Stimulated activated CD8-positive, alpha-beta memory T cell treated with anti-CD3 and anti-CD28 coated beads, Interleukin-12 subunit alpha, Interleukin-12 subunit beta, amount 100 ng/mL, for 4 hours (primary cell): ENCODE data around the gene OSBPL2.

Experiments used
- DNase-seq: peaks from one replicate; pipeline ENCODE4 v3.0.0-alpha.2; 2020; ENCODE audit warnings: low read depth

The OSBPL2 gene

GRCh38 chr20:62313460-62314338 is 75.4 kb downstream of the OSBPL2 start:
- DNase-seq = no peak

GRCh38 chr20:62314339-62314638 is 76.0 kb downstream of the OSBPL2 start:
- no peak for DNase-seq

GRCh38 chr20:62314711-62315302 is 76.5 kb downstream of the OSBPL2 start:
- DNase-seq = no peak

GRCh38 chr20:62315773-62316172 is 77.5 kb downstream of the OSBPL2 start:
- DNase-seq = no peak

- DNase-seq = no peak
Measured at GRCh38 chr20:62316331-62317166, 78.2 kb downstream of the OSBPL2 start.

- DNase-seq = no peak
Measured at GRCh38 chr20:62317167-62317655, 78.9 kb downstream of the OSBPL2 start.

GRCh38 chr20:62318400-62319345 is 80.4 kb downstream of the OSBPL2 start:
- DNase-seq = no peak

- DNase-seq = no peak
Measured at GRCh38 chr20:62319346-62319909, 81.1 kb downstream of the OSBPL2 start.

GRCh38 chr20:62320581-62321354 is 82.4 kb downstream of the OSBPL2 start:
- DNase-seq = no peak

GRCh38 chr20:62321521-62321948 is 83.2 kb downstream of the OSBPL2 start:
- no peak for DNase-seq

- no peak for DNase-seq
Measured at GRCh38 chr20:62321975-62322374, 83.7 kb downstream of the OSBPL2 start.

GRCh38 chr20:62322492-62323041 is 84.2 kb downstream of the OSBPL2 start:
- DNase-seq = no peak

GRCh38 chr20:62323146-62323979 is 85.0 kb downstream of the OSBPL2 start:
- DNase-seq = no peak

GRCh38 chr20:62323980-62324906 is 85.9 kb downstream of the OSBPL2 start:
- no peak for DNase-seq

- no peak for DNase-seq
Measured at GRCh38 chr20:62325172-62325905, 87.0 kb downstream of the OSBPL2 start.

GRCh38 chr20:62326559-62326958 is 88.2 kb downstream of the OSBPL2 start:
- DNase-seq = no peak
